Ovary (tissue), 3 donors: ENCODE measurements around the gene CDH23.

Experiments used
- CTCF ChIP-seq, 3 donors: fragments of 450-650 bp in 2 of 3; fragments of 200-600 bp in 1 of 3; IDR thresholded peaks; one replicate each; pipeline versions ENCODE4 v1.5.1 to v1.8.0; 2016 to 2022; ENCODE audit warnings: antibody characterized with exemption in 3 of 3, mild to moderate bottlenecking in 1 of 3
- POLR2A ChIP-seq: fragments of 450-650 bp; IDR thresholded peaks from one replicate; pipeline ENCODE4 v1.6.1; 2017; ENCODE audit warnings: antibody characterized with exemption, mild to moderate bottlenecking, moderate library complexity
- donor health status: DM: no; HTN: no; CAD: no.

DNA sequence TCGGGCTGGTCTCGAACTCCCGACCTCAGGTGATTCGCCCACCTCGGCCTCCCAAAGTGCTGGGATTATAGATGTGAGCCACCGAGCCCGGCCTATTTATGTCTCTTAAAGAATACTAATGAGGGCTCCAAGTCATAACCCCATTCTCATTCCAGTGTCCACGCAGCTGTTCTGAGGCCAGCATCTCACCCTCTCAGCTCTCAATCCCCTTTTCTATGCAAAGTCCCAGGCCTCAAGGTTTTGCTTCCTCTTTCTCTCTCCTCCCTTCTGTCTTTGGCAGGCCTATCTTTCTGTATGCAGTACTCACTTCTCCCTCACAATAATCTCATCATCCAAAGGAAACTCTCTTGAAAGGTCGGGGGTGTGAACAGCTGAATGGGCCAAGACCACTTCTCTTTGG lies 404.6 kb downstream of the CDH23 start:
- TF ChIP-seq CTCF (IDR thresholded peaks at IDR 0.05) (no peak), POLR2A (no peak)
